Brain pericyte (primary cell): ENCODE data around the gene TENM4.
A peak's percentile ranks its signal among the peaks of the same experiment; 100 is the strongest.

ENCODE experiments used
- DNase-seq: peaks from one replicate; pipeline ENCODE4 v3.0.0-alpha.2; 2012; ENCODE audit warnings: low read depth, low spot score

TENM4 gene

GRCh38 chr11:78795621-78796261 is 645.1 kb downstream of the TENM4 start:
- no peak for DNase-seq

DNA sequence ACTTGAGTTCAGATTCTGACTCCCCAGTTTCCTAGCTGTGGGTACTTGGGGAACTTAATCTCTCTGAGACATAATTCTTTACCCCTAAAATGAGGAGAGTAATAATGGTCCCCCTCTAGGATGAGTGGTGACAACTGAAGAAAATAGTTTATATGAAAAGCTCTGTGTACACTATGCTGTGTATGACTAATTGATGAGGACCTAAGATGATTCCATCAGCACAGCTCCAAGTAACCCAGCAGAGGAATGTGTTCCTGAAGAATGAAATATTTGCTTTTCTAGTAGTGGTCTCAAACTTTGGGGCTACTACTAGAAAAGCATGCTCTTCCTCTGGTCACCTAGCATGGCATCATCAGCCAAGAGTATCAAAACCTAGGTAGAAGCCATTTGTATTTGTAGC is 648.9 kb downstream of the TENM4 start:
- no peak for DNase-seq

GRCh38 chr11:78791254-78791653 is 649.6 kb downstream of the TENM4 start:
- no peak for DNase-seq

DNA sequence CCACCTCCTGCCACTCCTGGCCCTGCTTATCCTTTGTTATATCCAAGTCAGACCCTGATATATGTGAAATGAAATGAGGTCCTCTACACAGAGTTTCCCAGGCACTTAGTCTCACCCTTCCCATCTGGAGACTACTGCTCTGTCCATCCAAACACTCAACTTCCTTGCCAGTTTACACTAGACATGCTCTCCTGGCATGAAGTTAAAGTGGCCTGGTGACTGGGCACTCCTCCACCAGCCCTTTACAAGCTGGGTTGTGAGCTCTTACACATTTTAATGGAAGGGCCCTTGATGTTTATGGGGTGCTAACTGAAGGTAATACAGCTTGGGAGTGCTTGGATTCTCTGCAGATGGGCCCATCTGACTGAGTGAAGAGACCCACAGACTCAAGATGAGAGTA is 650.0 kb downstream of the TENM4 start:
- DNase-seq, result no peak

DNA sequence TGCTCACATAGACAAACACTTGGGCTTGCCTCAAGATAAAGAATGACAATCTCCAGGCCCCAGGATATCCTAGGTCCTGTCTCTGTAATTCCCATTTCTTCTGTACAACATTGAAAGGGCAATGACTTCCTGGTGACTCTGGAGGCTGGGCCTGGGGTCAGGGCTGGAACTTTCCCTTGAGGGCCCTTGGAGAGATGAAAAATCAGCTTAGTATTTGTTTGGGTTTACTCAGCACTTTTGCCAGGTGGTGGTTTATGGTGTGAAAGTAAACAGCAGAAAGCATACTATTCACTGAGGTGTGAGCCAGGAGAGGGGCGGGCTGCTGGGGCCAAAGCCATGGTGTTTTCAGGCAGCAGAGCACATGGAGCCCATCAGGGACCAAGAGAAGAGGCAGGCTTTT is 651.5 kb downstream of the TENM4 start:
- DNase-seq, result no peak

DNA sequence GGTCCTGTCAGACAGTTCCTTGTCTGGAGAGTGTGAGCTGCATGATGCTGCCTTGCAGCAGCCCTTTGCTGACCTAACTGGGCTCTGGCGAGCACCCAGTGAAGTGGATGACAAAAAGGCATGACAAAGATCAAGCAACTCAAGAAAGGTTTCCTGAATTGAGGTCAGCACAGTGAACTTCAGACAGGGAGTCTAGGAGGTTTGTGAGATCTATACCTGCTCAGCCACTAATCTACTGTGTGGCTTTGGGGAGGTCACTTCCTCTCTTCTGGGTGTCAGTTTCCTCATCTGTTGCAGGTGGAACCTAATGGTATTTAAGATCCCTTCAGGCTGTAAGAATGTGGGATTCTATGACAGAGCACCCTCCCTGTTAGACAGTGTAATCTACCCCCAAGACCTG is 652.3 kb downstream of the TENM4 start:
- no peak for DNase-seq

- no peak for DNase-seq
Observed at GRCh38 chr11:78787696-78788095, 653.1 kb downstream of the TENM4 start.

DNA sequence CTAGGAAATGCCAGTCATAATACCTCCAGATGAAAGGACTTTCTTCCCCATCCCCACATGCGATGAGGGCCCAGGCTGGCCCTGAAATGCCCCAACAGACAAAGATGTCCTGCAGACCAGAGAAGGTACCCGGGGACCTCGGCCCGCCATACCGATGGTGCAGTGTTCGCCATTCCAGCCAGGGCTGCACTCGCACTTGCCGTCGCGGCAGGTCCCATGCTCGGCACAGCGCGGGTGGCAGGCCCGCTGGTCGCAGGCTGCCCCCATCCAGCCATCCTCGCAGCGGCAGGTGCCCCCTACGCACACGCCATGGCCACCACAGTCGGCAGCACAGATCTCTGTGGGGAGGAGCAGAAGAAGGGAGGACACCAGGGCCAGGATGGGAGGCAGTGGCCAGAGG is 654.1 kb downstream of the TENM4 start:
- DNase-seq, result no peak

DNA sequence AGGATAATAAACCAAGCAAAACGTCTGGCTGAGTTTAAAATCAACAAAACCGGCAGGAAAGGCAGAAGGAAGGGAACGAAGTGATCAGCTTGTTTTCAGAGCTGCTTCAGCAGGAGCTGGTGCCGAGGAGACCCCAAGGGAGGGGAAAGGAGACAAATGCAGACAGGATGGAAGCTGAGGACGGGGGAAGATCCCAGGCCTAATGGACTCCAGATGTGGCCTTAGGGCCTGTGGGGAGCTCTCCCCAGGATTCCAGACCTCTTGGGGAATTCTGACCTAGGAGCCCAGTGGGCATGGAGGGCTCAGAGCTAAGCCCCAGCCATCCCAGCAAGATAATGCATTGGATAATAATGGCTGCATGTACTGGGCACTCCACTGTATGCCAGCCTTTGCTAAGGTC is 654.7 kb downstream of the TENM4 start:
- DNase-seq, result peak; percentile 58

- no peak for DNase-seq
Observed at GRCh38 chr11:78784321-78785061, 656.3 kb downstream of the TENM4 start.

- no peak for DNase-seq
Observed at GRCh38 chr11:78783846-78784245, 657.0 kb downstream of the TENM4 start.

DNA sequence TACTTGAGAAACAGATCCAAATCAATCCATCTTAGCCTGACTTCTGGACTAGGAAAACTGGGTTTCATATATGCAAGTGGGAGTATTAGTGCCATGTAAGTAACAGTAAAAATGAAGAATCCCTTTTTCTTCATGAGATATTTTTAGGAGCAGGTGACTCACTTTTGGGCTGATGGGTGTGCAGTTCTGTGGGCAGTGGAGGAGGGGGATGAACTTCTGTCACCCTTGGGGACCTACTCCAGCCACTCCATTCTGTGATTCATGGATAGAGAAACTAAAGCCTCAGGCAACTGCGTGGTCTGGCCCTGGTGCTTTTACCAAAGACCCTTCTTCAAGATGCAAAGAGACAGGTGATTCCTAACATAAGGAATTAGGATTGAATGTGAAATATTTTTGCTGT is 657.5 kb downstream of the TENM4 start:
- DNase-seq, result no peak

DNA sequence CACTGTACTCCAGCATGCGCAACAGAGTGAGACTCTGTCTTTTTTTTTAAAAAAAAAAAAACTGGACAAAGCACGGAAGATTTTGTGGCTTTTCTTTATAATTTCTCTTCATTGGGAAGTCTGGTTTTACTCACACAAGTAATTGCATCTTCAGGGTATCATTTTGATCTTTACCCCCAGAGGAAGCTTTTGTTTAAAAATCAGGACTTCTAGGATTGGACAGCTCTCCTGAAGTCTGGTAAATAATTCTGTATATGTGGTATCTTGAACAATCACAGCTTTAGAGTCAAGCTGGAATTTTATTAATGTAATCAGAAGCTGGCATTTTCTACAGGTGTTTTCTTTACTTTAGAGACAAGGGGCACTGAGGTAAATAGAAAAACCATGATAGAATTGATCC is 658.1 kb downstream of the TENM4 start:
- no peak for DNase-seq

GRCh38 chr11:78780889-78781288 is 659.9 kb downstream of the TENM4 start:
- no peak for DNase-seq

DNA sequence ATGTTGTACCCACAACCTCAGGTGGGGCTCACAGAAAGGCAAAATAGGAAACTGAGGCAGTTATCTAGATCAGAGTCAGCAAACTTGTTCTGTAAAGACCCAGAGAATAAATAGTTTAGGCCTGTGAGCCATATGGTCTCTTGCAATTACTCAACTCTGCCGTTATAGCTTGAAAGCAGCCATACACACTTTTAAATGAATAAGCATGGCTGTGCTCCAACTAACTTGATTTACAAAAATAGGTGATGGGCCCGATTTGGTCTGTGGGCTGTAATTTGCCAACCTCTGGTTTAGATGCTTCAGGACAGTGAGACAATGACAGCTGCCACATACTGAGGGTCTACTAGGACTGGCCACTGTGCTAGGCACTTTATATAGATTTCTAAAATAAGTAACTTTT is 667.3 kb downstream of the TENM4 start:
- no peak for DNase-seq

- no peak for DNase-seq
Observed at GRCh38 chr11:78773077-78773476, 667.8 kb downstream of the TENM4 start.

GRCh38 chr11:78772186-78772585 is 668.6 kb downstream of the TENM4 start:
- DNase-seq, result no peak

DNA sequence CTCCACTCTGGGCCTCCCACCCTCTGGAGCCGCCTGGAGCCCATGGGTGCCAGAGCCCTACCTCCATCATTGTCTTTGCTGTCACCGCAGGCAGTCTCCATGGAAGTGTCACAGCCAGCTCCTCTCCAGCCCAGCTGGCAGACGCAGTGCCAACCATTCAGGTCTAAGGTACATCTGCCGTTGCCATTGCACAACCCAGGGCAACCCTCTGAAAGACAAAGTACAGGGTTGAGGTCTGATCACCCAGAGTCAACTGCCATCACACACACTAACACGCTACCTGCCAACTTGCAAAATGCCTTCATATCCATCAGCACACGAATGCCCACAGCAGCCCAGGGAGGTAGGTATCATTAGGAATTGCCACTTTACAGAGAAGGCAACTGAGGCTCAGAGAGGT is 669.9 kb downstream of the TENM4 start:
- DNase-seq, result no peak

DNA sequence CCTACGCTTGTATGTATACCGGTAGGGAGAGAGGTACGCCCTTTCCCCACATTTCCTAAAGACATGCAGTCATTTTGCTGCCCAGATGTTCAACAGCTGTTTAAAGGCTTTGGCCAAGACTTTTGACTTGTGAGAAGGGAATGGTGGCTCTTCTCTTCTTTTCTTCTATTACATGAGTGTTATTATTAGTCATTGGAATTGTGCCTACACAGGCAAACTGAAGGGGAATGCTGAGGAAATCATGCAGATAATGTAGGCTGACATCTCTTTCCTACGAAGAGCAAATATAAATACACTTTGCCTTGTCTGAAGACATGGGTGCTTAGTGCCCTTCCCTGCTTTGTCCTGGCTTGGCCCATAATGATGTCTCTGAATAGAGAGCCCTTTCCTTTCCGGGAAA is 671.9 kb downstream of the TENM4 start:
- DNase-seq, result no peak

- no peak for DNase-seq
Observed at GRCh38 chr11:78768345-78768744, 672.5 kb downstream of the TENM4 start.

DNA sequence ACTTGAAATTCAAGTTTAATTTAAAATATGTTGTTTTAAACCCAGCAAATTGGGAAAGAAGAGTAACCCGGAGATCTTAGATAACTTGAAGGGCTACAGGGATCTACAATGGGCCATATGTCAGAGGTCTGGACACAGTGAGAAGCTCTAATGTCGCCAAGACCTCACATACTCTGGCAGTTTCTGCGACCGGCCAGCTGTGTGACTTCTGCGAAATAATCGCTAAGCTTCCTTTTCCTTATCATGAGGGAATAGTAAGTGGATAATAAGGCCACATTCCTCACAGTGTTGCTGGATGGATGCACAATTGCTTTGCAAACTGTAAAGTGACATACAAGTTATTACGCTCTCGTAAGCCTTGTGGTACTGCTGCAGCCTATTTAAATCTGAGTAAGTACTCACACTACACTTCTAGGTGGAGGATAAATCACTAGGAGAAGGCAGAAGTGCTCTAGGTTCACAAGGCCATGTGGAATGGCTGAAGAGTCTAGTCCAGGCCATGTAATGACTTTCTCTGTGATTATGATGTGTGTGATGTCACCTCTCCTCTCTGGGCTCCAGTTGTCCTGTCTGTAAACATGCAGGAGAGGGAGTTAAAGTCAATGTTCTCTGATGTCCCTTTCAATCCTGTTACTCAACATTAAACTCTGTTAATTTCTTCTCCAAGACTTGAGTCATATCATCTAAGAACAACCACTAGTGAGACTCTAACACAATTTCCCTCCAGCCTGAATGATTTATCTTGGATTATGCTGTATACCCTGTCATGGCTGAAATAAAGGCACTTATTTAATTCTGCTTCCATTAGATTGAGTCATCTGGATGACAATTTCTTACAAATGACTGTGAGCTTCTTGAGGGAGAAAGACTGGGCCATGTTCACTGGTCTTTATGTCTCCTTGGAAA is 673.5 kb downstream of the TENM4 start:
- DNase-seq, result no peak

- no peak for DNase-seq
Observed at GRCh38 chr11:78764946-78765345, 675.9 kb downstream of the TENM4 start.

- DNase-seq, result no peak
Observed at GRCh38 chr11:78763664-78764063, 677.2 kb downstream of the TENM4 start.
